Heart right ventricle (tissue), 16 donors: ENCODE measurements around the gene DMAC2L. TPM values are rescaled to one million over a fixed set of nuclear protein-coding genes. Genes with fewer than 3 reads are reported as not detected.

Source experiments
- ATAC-seq, 8 donors: fragments of 200-7000 bp; cut with Tn5 transposase; one replicate each; pipeline ENCODE4 v1.9.1; 2020; ENCODE audit warnings: mild to moderate bottlenecking in 8 of 8, moderate library complexity in 8 of 8, moderate number of reproducible peaks in 1 of 8
- DNase-seq, 2 donors: peaks; one replicate each; pipeline ENCODE4 v3.0.0-alpha.2; 2020
- H3K27ac ChIP-seq, 10 donors: fragments of 200-600 bp; sonication (generic) in 2 of 10; one replicate each; pipeline versions ENCODE4 v1.5.0 to v1.8.0; 2020 to 2022; ENCODE audit warnings: mild to moderate bottlenecking in 3 of 10
- H3K27me3 ChIP-seq, 7 donors: fragments of 200-600 bp; one replicate each; pipeline ENCODE4 v1.8.0; 2021 to 2022; ENCODE audit warnings: mild to moderate bottlenecking in 2 of 7
- H3K36me3 ChIP-seq, 9 donors: fragments of 200-600 bp; sonication (generic) in 1 of 9; one replicate each; pipeline versions ENCODE4 v1.5.0 to v1.8.0; 2020 to 2022; ENCODE audit warnings: mild to moderate bottlenecking in 2 of 9
- H3K4me1 ChIP-seq, 9 donors: fragments of 200-600 bp; sonication (generic) in 1 of 9; one replicate each; pipeline versions ENCODE4 v1.5.0 to v1.8.0; 2020 to 2022; ENCODE audit warnings: mild to moderate bottlenecking in 4 of 9
- H3K4me3 ChIP-seq, 10 donors: fragments of 200-600 bp; sonication (generic) in 2 of 10; one replicate each; pipeline versions ENCODE4 v1.5.0 to v1.8.0; 2020 to 2022; ENCODE audit warnings: mild to moderate bottlenecking in 7 of 10, moderate library complexity in 2 of 10
- H3K9me3 ChIP-seq, 11 donors: fragments of 200-600 bp in 10 of 11; sonication (generic) in 2 of 11; one replicate each; pipeline versions ENCODE4 v1.5.0 to v1.8.0; 2013 to 2022; ENCODE audit warnings: mild to moderate bottlenecking in 2 of 11, control low read depth in 1 of 11, moderate library complexity in 1 of 11
- WGBS, 2 donors: extraction: QIAGEN DNeasy Blood & Tissue Kit; methylation state at CpG; one replicate each; pipeline ENCODE4 v1.1.7; 2013; ENCODE audit warnings: inconsistent platforms in 1 of 2; 5-methylcytosine and 5-hydroxymethylcytosine counted together
- intact Hi-C, 10 donors: fragments of 100-400 bp; cut with DNase I; formaldehyde crosslinking; loops; one replicate each; pipeline versions ENCODE4 v1.11.1 to v1.14.2; 2022
- polyA plus RNA-seq, 2 donors: library from polyadenylated mRNA; stranded (reverse); fragments of 200-250 nt; gene quantifications; one replicate each; pipeline ENCODE4 v1.2.3, GENCODE V29; 2013
- total RNA-seq, 10 donors: library from RNA; stranded (reverse); fragmentation: NEBNext Ultra II Directional in 3 of 10; extraction: Animal tissue kit (Norgen Biotek cat#: 25700) in 3 of 10; gene quantifications; one replicate each; pipeline versions ENCODE4 v1.2.1 to v1.2.4, GENCODE V29; 2021 to 2023
- TF ChIP-seq, protein P1 (sequence below), 9 donors: fragments of 200-600 bp; sonication (generic) in 2 of 9; IDR thresholded peaks; one replicate each; pipeline versions ENCODE4 v1.5.0 to v1.8.0; 2021 to 2022; ENCODE audit warnings: antibody characterized with exemption in 9 of 9, mild to moderate bottlenecking in 5 of 9, moderate library complexity in 1 of 9
- donor health status: Arrhythmogenic right ventricular cardiomyopathy.
- donor health status: ischemic (EF 13 %, LVEDD 7.1; RV severe dilation, severe dysfunction).
- donor health status: healthy with polysubstance abuse.
- donor health status: DM: no; HTN: yes; CAD: no.
- donor health status: DM: no; HTN: no; CAD: no.
- donor health status: ischemic (EF 25% LVEDD 6.9; RV normal size, moderate dysfunction).
- donor health status: ischemic (EF 25% LVEDD 5.7; RV mildly dilated, moderate dysfunction).
- donor health status: healthy.
- donor health status: DM: yes; HTN: yes; CAD: no.
- donor health status: Ischemic cardiomyopathy.
- donor health status: ischemic (EF 35%, LVEDD 5.7; RV mildly dilated, moderate dysfunction).
- donor health status: nonischemic (EF 11% LVEDD 7.7; RV severe dilation, severe dysfunction).
- donor health status: DM: yes; HTN: yes; CAD: no.
- donor health status: PGD.
- donor health status: ischemic (EF 29% LVEDD 5.4; RV normal size, mild dysfunction).
- donor health status: nonischemic (EF 23%, LVEDD 6.1; RV moderate dilation, normal function).

DMAC2L gene
- total and polyA plus RNA-seq, 12 donors: 9.4 to 31.3 (median 24.3) TPM

DNA sequence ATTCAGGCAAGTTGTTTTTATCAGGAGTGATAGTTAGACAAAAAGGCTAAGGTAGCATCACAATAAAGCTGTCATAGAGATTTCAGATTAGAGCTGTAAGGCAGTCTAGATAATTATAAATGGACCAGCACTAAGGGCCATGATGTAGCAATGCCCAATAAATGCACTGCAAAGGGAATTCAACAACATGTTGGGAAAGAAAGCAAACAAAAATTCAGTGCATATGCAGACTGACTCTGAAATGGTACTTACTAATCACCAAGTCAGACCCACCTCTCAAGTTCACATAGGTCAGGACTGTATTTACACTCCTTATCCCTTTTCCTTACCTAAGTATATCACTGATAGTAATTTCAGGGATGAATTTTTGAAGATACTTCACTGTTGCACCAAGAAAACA, 47.1 kb upstream of the DMAC2L start:
- TF ChIP-seq, protein P1, sequence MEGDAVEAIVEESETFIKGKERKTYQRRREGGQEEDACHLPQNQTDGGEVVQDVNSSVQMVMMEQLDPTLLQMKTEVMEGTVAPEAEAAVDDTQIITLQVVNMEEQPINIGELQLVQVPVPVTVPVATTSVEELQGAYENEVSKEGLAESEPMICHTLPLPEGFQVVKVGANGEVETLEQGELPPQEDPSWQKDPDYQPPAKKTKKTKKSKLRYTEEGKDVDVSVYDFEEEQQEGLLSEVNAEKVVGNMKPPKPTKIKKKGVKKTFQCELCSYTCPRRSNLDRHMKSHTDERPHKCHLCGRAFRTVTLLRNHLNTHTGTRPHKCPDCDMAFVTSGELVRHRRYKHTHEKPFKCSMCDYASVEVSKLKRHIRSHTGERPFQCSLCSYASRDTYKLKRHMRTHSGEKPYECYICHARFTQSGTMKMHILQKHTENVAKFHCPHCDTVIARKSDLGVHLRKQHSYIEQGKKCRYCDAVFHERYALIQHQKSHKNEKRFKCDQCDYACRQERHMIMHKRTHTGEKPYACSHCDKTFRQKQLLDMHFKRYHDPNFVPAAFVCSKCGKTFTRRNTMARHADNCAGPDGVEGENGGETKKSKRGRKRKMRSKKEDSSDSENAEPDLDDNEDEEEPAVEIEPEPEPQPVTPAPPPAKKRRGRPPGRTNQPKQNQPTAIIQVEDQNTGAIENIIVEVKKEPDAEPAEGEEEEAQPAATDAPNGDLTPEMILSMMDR (IDR thresholded peaks at IDR 0.05): no peak
- no peak overlapping the region for H3K27ac ChIP-seq
- intact Hi-C loops: no loop called here
- H3K9me3 ChIP-seq: no peaks in the 10 kb centered on the region
- H3K4me3 ChIP-seq: no peak overlapping the region
- H3K27me3 ChIP-seq: no peaks in the 10 kb centered on the region
- ATAC-seq (no peak), DNase-seq (no peak)
- peaks cover 0 to 17% (median 0%) of the 10 kb centered on the region in 9 donors for H3K36me3 ChIP-seq
- no peaks in the 10 kb centered on the region for H3K4me1 ChIP-seq

DNA sequence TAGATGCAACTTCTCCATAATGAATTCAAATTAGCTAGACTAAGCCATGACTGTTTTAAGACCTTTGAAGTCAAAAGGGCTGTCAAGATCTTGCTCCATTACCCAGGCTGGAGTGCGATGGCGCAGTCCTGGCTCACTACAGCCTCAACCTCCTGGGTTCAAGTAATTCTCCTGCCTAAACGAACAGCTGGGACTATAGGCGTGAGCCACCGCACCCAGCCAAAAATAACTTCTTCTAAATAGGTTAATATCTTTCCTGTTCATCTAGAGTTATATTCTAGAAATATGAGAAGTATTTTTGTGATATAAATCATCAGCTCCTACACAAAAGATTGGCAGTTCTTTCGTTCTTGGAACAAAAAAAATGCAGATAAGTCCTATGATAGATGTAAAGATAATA, 41.2 kb upstream of the DMAC2L start:
- Histone ChIP-seq H3K27me3 (no peaks in the 10 kb centered on the region), H3K4me1 (no peaks in the 10 kb centered on the region), H3K27ac (no peak overlapping the region), H3K9me3 (no peaks in the 10 kb centered on the region), H3K4me3 (no peak overlapping the region), H3K36me3 (peaks cover 0 to 13% (median 0%) of the 10 kb centered on the region in 9 donors)
- WGBS, 2 donors: 86 to 90% methylated on average over 6 of the region's 6 CpGs
- TF ChIP-seq, protein P1 (IDR thresholded peaks at IDR 0.05): no peak
- DNase-seq (no peak), ATAC-seq (no peak)
- intact Hi-C loops: no loop called here

DNA sequence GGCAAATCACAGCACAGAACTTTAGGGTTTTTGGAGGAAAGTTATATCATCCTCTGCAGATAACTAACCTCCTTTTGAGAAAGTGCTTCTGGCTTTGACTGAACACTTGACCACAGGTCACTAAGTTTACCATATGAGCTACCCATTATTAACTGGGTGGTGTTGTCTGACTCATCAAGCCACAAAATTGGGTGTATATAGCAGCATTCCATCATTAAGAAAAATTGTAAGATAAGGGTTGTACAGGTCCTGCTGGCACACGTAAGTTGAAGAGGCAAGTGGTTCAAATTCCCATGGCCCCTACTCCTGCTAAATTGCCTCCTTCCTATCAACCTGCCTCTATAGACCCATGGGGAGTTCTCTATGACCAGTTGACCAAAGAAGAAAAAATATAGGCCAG, 39.6 kb upstream of the DMAC2L start:
- TF ChIP-seq, protein P1 (IDR thresholded peaks at IDR 0.05): no peak
- 91 to 100% methylated on average over 1 of the region's 1 CpG for WGBS, 2 donors

DNA sequence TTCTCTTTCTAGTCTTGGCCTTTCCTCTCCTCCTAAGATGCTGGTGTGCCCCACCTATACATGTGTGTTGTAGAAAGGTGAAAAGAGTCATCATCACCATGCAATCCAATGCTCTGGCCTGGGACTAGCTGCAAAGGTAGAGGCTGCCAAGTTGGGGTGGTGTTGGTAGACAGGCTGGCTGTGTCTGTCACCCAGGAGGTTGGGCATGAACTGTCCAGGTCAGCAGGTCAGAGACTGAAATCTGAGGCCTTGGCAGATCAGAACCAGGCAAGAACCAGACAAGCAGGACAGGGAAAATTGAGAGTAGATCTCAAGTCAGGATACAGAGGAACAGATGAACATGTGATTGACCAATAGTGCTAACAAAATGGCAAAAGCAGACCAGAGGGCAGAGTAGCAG, 26.3 kb upstream of the DMAC2L start:
- intact Hi-C loops: no loop called here
- ATAC-seq (no peak), DNase-seq (no peak)
- H3K27ac ChIP-seq: no peak overlapping the region
- no peaks in the 10 kb centered on the region for H3K4me1 ChIP-seq
- no peaks in the 10 kb centered on the region for H3K27me3 ChIP-seq
- TF ChIP-seq, protein P1 (IDR thresholded peaks at IDR 0.05): no peak
- no peaks in the 10 kb centered on the region for H3K9me3 ChIP-seq
- H3K36me3 ChIP-seq: peaks cover 0 to 14% (median 0%) of the 10 kb centered on the region in 9 donors
- no peak overlapping the region for H3K4me3 ChIP-seq

More for the DNA sequence above, 39.6 kb upstream of the DMAC2L start:
- DNase-seq (no peak), ATAC-seq (no peak)
- H3K9me3 ChIP-seq: no peaks in the 10 kb centered on the region
- peaks cover 0 to 10% (median 0%) of the 10 kb centered on the region in 9 donors for H3K36me3 ChIP-seq
- no peaks in the 10 kb centered on the region for H3K27me3 ChIP-seq
- H3K4me1 ChIP-seq: no peaks in the 10 kb centered on the region
- intact Hi-C loops: no loop called here
- H3K27ac ChIP-seq: no peak overlapping the region
- H3K4me3 ChIP-seq: no peak overlapping the region

DNA sequence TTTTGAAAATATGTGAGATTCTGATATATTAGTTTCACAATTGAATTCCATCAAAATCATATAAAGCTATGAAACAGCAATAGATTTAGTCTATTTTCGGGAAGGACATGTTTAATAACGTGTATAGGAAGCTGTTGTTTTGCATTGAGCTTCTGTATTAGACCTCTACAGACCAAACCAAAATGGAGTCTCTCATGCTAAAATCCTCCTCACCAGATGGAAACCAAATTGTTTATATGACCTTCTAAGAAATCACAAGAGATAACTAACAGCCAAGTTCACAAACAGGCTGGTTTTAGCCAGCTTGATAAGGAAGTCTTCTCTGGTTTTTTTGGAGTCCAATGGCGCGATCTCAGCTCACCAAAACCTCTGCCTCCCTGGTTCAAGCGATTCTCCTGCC, 24.0 kb upstream of the DMAC2L start:
- Histone ChIP-seq H3K4me3 (no peak overlapping the region), H3K27ac (no peak overlapping the region), H3K4me1 (no peaks in the 10 kb centered on the region), H3K9me3 (no peaks in the 10 kb centered on the region), H3K36me3 (peaks cover 0 to 21% (median 0%) of the 10 kb centered on the region in 9 donors), H3K27me3 (no peaks in the 10 kb centered on the region)
- intact Hi-C loops: no loop called here
- DNase-seq (no peak), ATAC-seq (no peak)
- WGBS, 2 donors: 97% methylated on average over 5 of the region's 5 CpGs
- TF ChIP-seq, protein P1 (IDR thresholded peaks at IDR 0.05): no peak
